ENCODE results near the gene PGAM5.

GRCh38 chr12:132724506-132725241, 14.0 kb downstream of the PGAM5 start:
- TF ChIP-seq, protein P1, sequence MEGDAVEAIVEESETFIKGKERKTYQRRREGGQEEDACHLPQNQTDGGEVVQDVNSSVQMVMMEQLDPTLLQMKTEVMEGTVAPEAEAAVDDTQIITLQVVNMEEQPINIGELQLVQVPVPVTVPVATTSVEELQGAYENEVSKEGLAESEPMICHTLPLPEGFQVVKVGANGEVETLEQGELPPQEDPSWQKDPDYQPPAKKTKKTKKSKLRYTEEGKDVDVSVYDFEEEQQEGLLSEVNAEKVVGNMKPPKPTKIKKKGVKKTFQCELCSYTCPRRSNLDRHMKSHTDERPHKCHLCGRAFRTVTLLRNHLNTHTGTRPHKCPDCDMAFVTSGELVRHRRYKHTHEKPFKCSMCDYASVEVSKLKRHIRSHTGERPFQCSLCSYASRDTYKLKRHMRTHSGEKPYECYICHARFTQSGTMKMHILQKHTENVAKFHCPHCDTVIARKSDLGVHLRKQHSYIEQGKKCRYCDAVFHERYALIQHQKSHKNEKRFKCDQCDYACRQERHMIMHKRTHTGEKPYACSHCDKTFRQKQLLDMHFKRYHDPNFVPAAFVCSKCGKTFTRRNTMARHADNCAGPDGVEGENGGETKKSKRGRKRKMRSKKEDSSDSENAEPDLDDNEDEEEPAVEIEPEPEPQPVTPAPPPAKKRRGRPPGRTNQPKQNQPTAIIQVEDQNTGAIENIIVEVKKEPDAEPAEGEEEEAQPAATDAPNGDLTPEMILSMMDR (IDR thresholded peaks at IDR 0.05 in 8 of 11, conservative IDR thresholded peaks at IDR 0.05 in 3 of 11): no peak
- TF ChIP-seq POLR2A (IDR thresholded peaks at IDR 0.05) (no peak), POLR2AphosphoS5 (IDR thresholded peaks at IDR 0.05) (no peak)
